DND-41 (cell line): Measurements from ENCODE around the gene LGALS3.
A peak's percentile ranks its signal among the peaks of the same experiment; 100 is the strongest.

Experiments
- ATAC-seq: fragments of 200-7000 bp; cut with Tn5 transposase; 3 replicates; pipeline ENCODE4 v1.9.1; 2021; ENCODE audit warnings: low read depth; ENCODE audit not compliant: insufficient read depth
- DNase-seq: peaks from one replicate; pipeline ENCODE4 v3.0.0-alpha.2; 2020
- H2AFZ ChIP-seq: 2 replicates; pipeline ENCODE4 v1.6.0; 2012; ENCODE audit warnings: low read depth, low read length
- H3K27ac ChIP-seq: 2 replicates; pipeline ENCODE4 v1.5.1; 2012; ENCODE audit warnings: low read length, inconsistent platforms
- H3K27me3 ChIP-seq: fragments of 200-600 bp; sonication (generic); 2 replicates; pipeline ENCODE4 v1.6.0; 2012; ENCODE audit warnings: low read length, mild to moderate bottlenecking, inconsistent platforms; ENCODE audit not compliant: insufficient read depth, poor library complexity
- H3K36me3 ChIP-seq: 2 replicates; pipeline ENCODE4 v1.5.1; 2012; ENCODE audit warnings: low read length, inconsistent platforms; ENCODE audit not compliant: insufficient read depth
- H3K4me1 ChIP-seq: 2 replicates; pipeline ENCODE4 v1.5.1; 2012; ENCODE audit warnings: mild to moderate bottlenecking, low read length; ENCODE audit not compliant: insufficient read depth
- H3K4me2 ChIP-seq: 2 replicates; pipeline ENCODE4 v1.6.0; 2012; ENCODE audit warnings: mild to moderate bottlenecking, moderate library complexity, low read length, inconsistent platforms; ENCODE audit not compliant: insufficient read depth
- H3K4me3 ChIP-seq, 2 experiments: fragments of 200-600 bp in 1 of 2; shearing (Covaris generic) in 1 of 2; 2 replicates each; pipeline ENCODE4 v1.5.1; 2012 to 2016; ENCODE audit warnings: inconsistent platforms in 2 of 2, low read length in 2 of 2, mild to moderate bottlenecking in 2 of 2, low read depth in 1 of 2, moderate library complexity in 1 of 2
- H3K79me2 ChIP-seq: 2 replicates; pipeline ENCODE4 v1.6.0; 2012; ENCODE audit warnings: low read length, inconsistent platforms; ENCODE audit not compliant: insufficient read depth
- H3K9ac ChIP-seq: 2 replicates; pipeline ENCODE4 v1.6.0; 2012; ENCODE audit warnings: low read depth, mild to moderate bottlenecking, inconsistent platforms, low read length, moderate library complexity
- H3K9me3 ChIP-seq: 2 replicates; pipeline ENCODE4 v1.5.1; 2012; ENCODE audit warnings: low read length, moderate library complexity, mild to moderate bottlenecking, inconsistent platforms; ENCODE audit not compliant: insufficient read depth, severe bottlenecking
- H4K20me1 ChIP-seq: 2 replicates; pipeline ENCODE4 v1.6.0; 2012; ENCODE audit warnings: low read length; ENCODE audit not compliant: insufficient read depth
- EZH2 ChIP-seq: IDR thresholded peaks from 3 replicates; pipeline ENCODE4 v1.6.1; 2012; ENCODE audit warnings: borderline replicate concordance, low read depth, mild to moderate bottlenecking, moderate library complexity, low read length, inconsistent platforms; ENCODE audit not compliant: severe bottlenecking
- TF ChIP-seq, protein P1 (sequence below): IDR thresholded peaks from 2 replicates; pipeline ENCODE4 v1.5.1; 2012; ENCODE audit warnings: borderline replicate concordance, low read length, moderate library complexity, mild to moderate bottlenecking; ENCODE audit not compliant: poor library complexity, severe bottlenecking; ENCODE audit errors: extremely low read depth

Gene LGALS3

DNA sequence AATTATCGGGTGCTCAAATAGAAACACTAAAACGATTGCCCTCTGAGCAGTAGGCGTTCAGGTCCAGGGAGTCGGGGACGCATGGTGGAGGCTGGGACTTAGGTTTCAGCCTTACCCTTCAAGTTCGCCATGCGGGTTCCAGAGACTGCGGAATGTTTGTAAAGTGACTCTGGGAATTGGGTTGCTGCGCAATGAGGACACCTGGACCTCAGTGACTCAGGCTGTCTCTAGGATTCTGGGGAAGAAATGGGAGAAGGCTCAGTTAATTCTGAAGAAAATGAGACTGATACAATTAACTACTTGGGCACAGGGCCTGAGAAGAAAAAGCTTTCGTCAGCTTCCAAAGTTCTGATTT is 1.1 kb downstream of the LGALS3 start:
- Histone ChIP-seq H3K9ac (no peak overlapping the region), H3K36me3 (no peaks in the 10 kb centered on the region), H4K20me1 (no peaks in the 10 kb centered on the region), H2AFZ (no peak overlapping the region), H3K9me3 (no peaks in the 10 kb centered on the region), H3K4me3 (no peak overlapping the region), H3K79me2 (no peaks in the 10 kb centered on the region), H3K27ac (no peak overlapping the region), H3K4me2 (no peak overlapping the region), H3K27me3 (no peaks in the 10 kb centered on the region), H3K4me1 (no peaks in the 10 kb centered on the region)
- ATAC-seq (no peak), DNase-seq (no peak)
- TF ChIP-seq, protein P1, sequence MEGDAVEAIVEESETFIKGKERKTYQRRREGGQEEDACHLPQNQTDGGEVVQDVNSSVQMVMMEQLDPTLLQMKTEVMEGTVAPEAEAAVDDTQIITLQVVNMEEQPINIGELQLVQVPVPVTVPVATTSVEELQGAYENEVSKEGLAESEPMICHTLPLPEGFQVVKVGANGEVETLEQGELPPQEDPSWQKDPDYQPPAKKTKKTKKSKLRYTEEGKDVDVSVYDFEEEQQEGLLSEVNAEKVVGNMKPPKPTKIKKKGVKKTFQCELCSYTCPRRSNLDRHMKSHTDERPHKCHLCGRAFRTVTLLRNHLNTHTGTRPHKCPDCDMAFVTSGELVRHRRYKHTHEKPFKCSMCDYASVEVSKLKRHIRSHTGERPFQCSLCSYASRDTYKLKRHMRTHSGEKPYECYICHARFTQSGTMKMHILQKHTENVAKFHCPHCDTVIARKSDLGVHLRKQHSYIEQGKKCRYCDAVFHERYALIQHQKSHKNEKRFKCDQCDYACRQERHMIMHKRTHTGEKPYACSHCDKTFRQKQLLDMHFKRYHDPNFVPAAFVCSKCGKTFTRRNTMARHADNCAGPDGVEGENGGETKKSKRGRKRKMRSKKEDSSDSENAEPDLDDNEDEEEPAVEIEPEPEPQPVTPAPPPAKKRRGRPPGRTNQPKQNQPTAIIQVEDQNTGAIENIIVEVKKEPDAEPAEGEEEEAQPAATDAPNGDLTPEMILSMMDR, result no peak
- no peak for TF ChIP-seq EZH2

DNA sequence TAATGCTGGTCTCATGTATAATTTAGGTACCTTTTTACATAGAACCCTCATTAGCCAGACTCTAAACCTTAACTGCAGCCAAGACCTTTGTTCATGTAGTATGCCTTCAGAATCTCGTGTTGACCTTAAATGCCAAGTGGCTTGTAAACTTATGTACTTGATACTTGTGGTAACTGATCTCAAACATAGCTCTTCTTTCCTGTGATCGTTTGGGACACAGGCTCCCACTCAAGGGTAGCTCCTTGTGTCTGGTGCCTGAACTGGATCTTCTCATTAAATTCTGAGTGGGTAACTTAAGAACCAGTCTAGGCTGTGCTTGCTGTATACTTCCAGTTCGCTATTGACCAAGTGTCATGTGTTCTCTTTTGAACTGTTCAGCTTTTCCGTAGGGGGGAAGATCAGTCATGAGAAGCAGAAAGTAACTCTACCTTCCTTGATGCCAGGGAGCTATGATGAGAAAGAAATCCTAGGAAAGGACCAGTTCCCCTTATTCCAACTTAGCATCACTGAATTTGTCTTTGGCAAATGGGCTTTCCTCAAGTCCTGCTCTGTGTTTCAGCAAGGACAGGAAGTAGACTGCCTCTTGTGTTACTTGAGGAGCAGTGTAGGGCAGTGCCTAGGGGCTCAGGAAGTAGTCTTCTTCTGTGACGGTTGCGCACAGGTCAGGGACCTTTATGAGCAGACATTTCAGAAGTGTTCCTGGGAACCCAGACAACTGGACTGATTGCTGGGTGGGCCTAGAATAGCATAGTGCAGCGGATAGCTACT is 2.5 kb downstream of the LGALS3 start:
- no peak overlapping the region for H3K4me2 ChIP-seq
- ATAC-seq (peak; percentile 53; the same call in 1 of the 3 replicates), DNase-seq (no peak)
- H3K9me3 ChIP-seq, result no peaks in the 10 kb centered on the region
- no peaks in the 10 kb centered on the region for H3K27me3 ChIP-seq
- no peak overlapping the region for H3K27ac ChIP-seq
- no peak overlapping the region for H3K4me3 ChIP-seq
- no peak overlapping the region for H2AFZ ChIP-seq
- H3K79me2 ChIP-seq, result no peaks in the 10 kb centered on the region
- no peaks in the 10 kb centered on the region for H3K4me1 ChIP-seq
- H3K9ac ChIP-seq, result no peak overlapping the region
- no peaks in the 10 kb centered on the region for H4K20me1 ChIP-seq
- TF ChIP-seq EZH2, result no peak
- TF ChIP-seq, protein P1, result no peak
- H3K36me3 ChIP-seq, result no peaks in the 10 kb centered on the region

DNA sequence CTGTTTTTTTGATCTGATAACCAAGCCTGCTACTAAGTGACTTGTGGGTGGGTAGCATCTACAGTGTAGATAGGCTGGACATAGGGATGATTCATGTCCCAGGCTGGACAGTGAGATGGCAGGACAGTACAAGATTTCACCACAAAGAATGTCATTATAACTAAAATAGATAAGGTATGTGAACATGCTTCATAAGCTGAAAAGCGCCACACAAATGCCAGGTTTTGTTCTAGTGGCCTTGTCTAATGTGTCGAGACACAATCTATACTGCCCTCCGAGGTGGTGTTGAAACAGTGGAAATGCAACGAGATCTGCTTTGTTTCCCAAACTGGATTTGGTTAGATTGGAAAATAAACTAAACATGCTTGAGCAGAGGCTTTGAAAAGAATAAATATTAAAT is 4.4 kb downstream of the LGALS3 start:
- no peaks in the 10 kb centered on the region for H3K27me3 ChIP-seq
- H3K4me3 ChIP-seq, result no peak overlapping the region
- no peaks in the 10 kb centered on the region for H3K36me3 ChIP-seq
- H4K20me1 ChIP-seq, result no peaks in the 10 kb centered on the region
- no peak overlapping the region for H3K27ac ChIP-seq
- no peak for DNase-seq
- no peak for ATAC-seq
- TF ChIP-seq, protein P1, result peak; percentile 15
- no peak for TF ChIP-seq EZH2
- H2AFZ ChIP-seq, result no peak overlapping the region
- H3K4me1 ChIP-seq, result no peaks in the 10 kb centered on the region
- no peak overlapping the region for H3K4me2 ChIP-seq
- H3K9me3 ChIP-seq, result no peaks in the 10 kb centered on the region
- H3K9ac ChIP-seq, result no peak overlapping the region
- no peaks in the 10 kb centered on the region for H3K79me2 ChIP-seq

DNA sequence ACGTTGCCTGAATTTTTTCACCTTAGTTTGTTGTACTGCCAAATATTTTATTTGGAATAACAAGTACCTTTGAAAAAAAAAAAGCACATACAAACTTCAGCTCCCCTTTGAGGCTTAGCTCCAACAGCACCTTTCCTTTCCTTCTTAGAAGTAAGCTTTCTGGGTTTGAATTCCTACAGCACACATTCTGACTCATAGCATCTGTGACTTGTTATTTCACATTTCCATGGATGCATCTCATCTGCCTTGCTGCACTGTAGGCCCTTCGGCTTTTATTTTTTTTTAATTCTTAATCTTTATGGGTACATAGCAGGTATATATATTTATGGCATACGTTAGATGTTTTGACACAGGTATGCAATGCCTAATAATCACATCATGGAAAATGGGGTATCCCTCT is 7.2 kb downstream of the LGALS3 start:
- H3K9ac ChIP-seq, result no peak overlapping the region
- no peaks in the 10 kb centered on the region for H4K20me1 ChIP-seq
- no peak overlapping the region for H3K4me3 ChIP-seq
- H3K36me3 ChIP-seq, result peaks cover 8% of the 10 kb centered on the region; the same call in 1 of the 2 replicates
- no peaks in the 10 kb centered on the region for H3K9me3 ChIP-seq
- H3K27ac ChIP-seq, result no peak overlapping the region
- ATAC-seq (no peak), DNase-seq (no peak)
- H3K27me3 ChIP-seq, result no peaks in the 10 kb centered on the region
- no peak for TF ChIP-seq EZH2
- TF ChIP-seq, protein P1, result no peak
- H3K4me1 ChIP-seq, result no peaks in the 10 kb centered on the region
- no peak overlapping the region for H3K4me2 ChIP-seq
- H3K79me2 ChIP-seq, result no peaks in the 10 kb centered on the region
- no peak overlapping the region for H2AFZ ChIP-seq
